ENCODE results near the gene SEL1L.
A peak's percentile ranks its signal among the peaks of the same experiment; 100 is the strongest.
"Not testable (repeated sequence)": the region's sequence is repeated elsewhere in the genome, so short reads cannot be mapped to it uniquely, and the experiment has no call there.

SEL1L gene

DNA sequence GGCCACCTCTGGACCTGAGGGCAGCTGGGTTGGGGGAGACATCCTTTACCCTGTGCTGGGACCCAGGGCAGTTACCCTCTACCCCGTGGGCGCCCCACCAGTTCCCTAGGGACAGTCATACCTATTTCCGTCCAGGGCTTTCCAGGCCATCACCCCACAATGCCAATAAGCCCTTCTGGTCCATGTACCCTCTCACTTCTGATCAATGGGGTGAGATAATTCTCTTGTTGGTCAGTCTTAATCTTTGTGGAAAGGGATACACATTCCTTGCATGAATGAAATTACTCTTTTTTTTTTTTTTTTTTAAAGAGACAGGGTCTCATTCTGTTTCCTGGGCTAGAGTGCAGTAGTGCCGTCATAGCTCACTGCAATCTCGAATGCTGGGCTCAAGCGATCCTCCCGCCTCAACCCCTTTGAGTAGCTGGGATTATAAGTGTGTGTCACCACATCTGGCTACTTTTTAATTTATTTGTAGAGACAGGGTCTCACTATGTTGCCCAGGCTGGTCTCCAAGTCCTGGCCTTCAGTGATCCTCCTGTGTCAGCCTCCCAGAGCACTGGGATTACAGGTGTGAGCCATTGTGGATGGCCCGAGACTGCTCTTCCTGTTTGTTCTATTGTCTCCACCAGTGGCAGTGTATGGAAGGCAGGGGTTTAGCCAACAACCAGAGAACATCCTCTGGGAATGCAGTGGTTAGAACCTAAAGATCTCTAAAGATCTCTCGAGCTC is 87.2 kb downstream of the SEL1L start:
- no peak for ATAC-seq

DNA sequence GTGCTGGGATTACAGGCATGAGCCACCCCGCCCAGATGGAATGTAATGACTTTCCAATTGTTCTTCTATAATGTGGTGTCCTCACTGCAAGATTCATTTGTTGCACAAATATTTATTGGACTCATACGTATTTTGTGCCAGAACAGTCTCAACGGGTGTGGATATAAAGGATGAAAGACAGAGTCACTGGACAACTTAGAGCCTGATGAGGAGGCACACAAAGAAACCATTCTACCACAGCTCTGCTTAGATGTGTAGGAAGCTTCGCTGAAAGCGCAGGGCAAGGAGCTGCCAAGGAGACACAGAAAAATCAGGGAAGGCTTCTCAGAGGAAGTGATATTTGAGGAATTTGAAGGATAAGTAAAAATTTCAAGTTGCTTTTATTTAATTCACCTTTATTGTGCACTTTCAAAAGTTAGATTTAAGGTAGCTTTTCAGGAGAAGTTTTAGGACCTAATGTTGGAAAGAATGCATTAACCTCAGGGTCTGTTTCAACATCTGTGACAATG is 92.0 kb downstream of the SEL1L start:
- no peak for ATAC-seq

DNA sequence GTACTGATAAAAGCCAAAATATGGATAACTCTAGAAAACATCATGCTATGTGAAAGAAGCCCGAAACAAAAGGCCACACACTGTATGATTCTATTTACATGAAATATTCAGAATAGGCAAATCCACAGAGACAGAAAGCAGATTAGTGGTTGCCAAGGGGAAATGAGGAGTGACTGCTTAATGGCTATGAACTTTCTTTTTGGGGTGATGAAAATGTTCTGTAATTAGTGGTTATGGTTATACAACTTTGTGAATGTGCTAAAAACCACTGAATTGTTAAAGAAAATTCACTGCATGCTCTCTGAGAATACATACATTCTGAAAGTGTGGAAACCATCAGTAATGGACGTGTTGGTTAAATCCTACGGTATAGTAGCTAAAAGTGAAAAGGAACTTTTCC is 93.6 kb downstream of the SEL1L start:
- ATAC-seq = no peak

DNA sequence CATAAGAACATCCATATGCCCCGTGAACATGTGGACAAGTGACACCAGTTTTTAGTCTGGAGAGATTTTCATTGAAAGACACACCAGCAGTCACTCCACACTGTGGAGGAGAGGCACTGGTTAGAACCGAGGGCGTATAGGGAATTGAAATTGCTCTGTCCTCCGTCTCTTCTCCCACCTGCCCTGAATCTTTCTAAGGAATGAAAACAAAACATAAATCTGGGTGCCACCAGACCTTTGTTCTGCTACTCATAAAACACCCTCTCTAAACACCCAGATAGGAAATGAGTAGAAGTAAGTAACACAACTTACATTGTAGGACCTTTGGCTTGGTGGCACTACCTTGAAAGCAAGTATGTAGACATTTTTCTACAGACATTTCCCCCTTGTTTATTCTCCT is 96.4 kb downstream of the SEL1L start:
- no peak for ATAC-seq

DNA sequence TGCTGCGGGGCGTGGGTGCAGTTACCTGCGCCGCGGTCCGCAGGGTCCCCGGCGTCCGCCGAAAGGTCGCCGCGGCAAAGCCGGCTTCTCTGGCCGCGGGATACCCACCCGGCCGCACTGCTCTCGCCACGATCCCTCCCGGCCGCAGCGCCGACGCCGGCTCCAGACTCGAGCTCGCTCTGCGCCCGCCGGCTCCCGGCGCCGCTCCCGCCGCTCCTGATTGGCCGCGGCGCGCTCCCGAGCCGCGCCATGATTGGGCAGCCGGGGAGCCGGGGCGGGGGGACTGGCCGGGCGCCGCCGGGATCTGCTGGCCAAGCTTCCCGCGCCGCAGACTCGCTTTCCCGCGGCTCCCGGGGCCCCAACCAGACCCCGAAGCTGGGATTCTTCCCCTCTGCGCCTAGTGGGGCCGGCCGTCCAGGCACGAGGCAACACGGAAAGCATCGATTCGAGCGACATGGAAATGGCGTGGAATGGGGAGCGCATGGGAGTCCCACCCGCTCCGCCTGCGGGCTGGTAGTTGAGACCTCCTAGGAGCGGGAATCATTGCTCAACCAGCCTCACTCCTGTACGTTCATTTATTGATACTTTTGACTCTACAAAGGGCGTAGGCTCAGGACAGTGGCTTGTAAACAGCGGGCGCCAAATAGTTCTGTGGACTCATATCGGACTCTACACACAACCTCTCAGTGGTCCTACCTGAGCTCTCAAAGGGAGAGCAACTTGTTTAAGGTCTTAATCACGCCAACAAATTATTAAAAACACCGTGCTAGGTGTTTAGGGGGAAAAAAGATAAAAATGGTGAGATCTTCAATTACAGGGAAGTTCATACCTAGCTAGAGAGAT is 97.1 kb downstream of the SEL1L start:
- peak; percentile 79 to 81 for ATAC-seq

DNA sequence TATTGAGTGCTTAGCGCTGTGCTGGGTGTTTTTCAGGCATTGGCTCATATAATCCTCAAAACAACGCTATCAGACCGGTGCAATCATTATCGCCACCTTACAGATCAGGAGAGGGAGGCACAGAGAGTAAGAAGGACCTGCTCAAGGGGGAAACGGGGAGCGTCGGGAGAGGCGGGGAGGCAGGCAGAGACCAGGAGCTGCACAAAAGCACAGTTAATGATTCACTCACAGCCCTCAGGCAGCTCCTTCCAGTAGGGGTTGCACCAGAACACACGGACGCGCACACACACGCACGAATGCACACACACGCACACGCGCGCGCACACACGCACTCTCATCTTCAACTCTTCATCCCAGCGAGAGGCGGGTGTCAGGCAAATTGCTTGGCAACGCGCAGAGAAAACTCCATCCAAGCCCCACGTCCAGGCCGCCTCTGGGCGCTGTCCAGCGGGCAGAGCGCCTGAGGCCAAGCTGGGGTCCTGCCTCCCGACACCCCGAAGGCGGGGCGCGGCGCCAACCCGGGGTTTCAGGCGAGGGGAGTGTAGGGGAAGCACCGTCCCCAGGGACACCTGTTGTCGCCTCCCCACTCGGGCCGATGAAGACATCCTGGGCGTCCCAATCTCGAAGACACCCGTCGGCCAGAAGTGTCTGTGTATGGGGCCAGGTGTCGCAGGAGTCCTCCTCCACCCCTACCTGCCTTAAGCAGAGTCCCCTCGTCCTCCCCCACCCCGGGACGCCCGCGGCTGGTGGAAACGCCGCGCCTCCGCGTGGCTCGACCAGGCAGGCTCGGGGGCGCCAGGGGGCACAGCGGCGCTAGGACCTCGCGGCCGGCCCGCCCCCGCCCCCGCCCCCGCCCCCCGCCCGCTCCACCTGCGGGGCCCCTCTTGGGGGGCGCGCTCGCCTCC is 98.0 kb downstream of the SEL1L start:
- ATAC-seq = peak; percentile 39 to 42

DNA sequence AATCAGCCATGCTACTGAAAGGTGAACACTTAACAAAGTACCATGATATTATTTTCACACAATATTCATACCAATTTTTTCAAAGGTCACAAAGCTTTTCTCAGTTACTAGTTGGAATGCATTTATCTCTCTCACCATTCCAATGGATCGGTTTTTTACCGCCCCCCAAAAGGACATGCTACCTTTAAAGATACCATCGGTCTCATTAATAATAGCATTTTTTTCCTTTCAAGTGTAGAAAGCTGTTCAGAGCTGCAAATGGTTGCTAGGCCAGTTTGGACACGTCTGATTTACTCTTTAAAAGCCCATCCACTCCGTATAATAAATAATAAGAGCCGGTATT is 98.6 kb downstream of the SEL1L start:
- ATAC-seq = no peak

DNA sequence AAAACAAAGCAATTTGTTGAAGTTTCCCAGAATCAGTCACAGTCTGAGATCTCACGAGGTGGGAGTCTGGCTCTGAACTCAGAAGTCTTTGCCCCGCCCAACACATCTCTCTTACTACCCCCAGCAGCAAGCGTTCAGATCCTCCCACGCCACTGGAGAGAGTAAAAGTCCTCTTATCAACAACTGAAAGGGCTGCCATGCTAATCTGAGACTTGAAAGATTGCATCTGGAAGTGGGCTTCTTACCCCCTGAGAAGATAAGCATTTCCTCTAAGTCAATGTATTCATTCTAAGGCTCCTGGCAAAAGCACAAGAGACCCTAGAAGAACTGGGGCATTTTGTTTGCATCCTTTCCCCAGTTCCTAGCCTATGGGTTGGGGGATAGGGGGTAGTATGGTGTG is 99.4 kb downstream of the SEL1L start:
- ATAC-seq = no peak

DNA sequence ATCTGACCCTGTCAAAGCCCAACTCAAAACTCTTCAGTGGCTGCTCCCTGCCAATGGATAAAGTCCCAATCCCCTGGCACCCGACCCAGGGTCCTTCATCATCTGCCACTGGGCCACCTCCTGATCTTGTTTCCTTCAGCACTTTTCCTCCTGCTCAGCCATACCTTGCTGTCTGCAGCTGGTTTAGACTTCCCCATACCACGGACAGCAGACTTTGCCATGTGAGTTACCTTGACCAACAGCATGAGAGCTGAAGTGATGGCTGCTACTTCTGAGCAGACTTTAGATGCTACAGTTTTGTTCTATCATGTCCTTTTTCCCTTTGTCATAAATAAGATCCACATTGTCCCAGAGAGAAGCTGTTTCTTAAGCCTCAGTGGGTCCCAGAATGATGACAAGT is 100.3 kb downstream of the SEL1L start:
- ATAC-seq = no peak

DNA sequence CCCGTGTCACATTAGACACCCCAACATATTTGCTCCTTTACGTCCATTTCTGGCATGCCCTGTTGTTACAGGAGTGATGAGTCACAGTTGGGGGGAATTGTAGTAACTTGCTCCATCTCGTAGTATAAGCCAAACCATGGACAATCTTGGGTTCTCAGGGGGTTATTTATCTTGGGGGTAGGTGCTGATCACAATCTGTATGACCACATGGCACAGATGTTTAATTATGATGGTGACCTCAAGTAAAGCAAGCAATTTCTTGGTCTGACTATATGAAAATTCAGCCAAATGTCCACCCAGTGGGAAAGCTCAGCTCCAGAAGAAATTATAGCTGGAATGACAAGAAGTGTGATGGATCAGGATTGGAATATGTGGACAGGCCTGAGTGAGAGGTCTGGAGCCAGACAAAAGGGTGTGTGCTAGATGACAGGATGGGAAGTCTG is 101.4 kb downstream of the SEL1L start:
- no peak for ATAC-seq

DNA sequence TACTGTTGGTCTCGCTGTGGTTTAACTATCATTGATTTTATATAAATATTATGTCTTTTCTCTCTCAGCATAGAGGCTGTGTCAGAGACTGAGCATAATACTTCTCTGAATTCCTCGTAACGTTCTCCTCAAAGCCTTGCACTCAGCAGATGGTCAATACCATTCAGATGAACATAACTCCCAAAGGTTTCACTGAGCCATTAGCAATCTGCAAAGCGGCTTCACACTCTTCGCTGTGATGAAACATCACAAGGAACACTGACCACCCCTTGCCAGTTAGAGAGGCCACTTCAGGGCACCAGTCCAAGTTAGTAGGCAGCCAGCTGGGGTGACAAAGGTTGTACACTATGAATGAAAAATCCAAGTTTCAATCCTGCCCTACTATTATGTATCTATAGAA is 103.4 kb downstream of the SEL1L start:
- no peak for ATAC-seq

DNA sequence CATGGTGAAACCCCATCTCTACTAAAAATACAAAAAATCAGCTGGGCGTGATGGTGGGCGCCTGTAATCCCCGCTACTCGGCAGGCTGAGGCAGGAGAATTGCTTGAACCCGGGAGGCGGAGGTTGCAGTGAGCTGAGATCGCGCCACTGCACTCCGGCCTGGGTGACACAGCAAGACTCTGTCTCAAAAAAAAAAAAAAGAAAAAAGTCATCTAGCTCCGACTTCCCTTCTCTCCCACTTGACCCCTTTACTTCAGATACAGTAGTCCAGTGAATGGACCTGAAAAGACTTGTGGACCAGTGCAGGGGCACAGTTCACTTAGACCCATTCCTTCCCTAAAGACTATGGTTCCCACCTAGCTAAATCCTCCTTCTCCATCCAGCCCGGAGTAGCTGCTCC is 103.9 kb downstream of the SEL1L start:
- ATAC-seq = not testable (repeated sequence)

DNA sequence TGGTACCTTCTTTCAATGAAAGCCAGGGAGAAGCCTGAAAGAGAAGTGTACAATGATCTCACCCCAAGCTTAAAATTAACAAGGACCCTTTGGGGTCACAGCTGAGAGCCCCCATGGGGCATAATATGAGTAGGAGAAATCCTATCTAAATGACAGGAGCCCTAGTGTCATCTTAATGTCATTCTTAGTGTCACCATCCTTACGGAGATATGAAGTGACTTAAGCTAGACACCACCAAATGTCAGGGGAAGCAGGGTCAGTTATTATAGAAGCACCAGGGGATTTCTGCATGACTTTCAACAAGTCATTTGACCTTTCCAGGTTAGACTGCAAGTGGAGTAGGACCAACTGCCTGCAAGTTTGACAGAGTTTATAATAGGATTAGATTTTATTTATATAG is 104.6 kb downstream of the SEL1L start:
- no peak for ATAC-seq

DNA sequence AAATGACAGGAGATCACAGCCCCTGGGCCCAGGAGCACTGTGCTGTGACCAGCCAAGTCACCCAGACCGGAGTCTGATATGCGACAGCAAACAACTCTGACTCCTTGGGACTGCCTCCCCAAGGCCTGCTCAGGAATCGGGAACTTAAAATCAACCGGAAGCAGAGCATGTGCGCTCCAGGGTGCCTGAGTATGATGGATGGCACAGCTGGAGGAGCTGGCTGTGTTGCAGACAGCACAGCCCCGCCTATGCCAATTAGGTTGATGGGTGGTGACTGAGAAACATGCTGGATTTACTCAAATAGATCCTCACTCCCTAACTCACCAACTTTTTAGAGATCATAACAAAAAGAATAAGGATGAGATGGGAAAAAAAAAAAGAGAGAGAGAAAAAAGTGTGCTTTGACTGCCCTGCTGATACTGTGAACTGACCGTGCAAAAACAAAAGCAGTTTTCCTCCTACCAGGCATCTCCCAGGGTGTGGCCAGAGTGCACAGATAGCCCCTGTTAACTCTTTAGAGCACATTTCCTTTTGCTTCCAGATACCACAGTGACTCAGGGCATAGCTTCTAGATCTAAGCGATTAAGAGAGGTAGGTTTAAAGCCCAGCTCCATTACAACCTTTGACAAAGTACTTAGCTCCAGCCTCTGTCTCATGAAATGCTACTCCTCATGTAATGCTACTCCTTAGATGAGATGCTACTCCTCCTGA is 106.2 kb downstream of the SEL1L start:
- no peak for ATAC-seq

DNA sequence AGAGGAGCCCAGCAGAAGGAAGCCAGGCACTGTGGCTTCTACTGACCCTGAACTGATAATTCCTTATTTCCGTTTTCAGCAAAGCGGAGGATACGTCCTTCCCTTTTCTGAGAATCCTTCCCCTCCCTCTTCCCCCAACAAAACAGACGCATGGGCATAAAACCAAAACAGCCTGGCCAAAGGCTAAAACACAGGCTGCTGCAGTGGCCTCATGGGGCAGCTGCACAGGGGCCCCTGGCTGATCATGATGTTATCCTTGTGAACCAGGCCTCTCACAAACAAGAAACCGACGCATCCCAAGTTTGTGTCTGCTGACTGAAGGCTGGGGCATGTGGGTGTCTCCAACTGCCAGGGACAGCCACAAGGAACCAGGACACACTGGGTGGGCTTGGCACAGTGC is 110.1 kb downstream of the SEL1L start:
- ATAC-seq = no peak

Measured in activated CD4-positive, CD25-positive, alpha-beta regulatory T cell treated with anti-CD3 and anti-CD28 coated beads, Interleukin-2, amount 50 U/mL, for 24 hours (primary cell).